Measurements from ENCODE around the gene MAG.

GRCh38 chr19:35357867-35358573 lies 66.1 kb downstream of the MAG start, which contains the start of gene FFAR3:
- no peak for TF ChIP-seq EZH2phosphoT487 (IDR thresholded peaks at IDR 0.05)
- no peak for TF ChIP-seq CTCF (IDR thresholded peaks at IDR 0.05)
- TF ChIP-seq EZH2 (IDR thresholded peaks at IDR 0.05), result no peak
